Medulla oblongata (tissue), 1 donor: Measurements from ENCODE around the gene MLLT10.
"Not testable (repeated sequence)": the region's sequence is repeated elsewhere in the genome, so short reads cannot be mapped to it uniquely, and the experiment has no call there.

Experiments used
- DNase-seq: peaks from one replicate; pipeline ENCODE4 v3.0.0-alpha.2; 2015; ENCODE audit errors: extremely low spot score

MLLT10 gene

GRCh38 chr10:21700474-21700873 is 166.4 kb downstream of the MLLT10 start:
- no peak for DNase-seq

- DNase-seq, result no peak
Observed at GRCh38 chr10:21702633-21703111, 168.6 kb downstream of the MLLT10 start.

DNA sequence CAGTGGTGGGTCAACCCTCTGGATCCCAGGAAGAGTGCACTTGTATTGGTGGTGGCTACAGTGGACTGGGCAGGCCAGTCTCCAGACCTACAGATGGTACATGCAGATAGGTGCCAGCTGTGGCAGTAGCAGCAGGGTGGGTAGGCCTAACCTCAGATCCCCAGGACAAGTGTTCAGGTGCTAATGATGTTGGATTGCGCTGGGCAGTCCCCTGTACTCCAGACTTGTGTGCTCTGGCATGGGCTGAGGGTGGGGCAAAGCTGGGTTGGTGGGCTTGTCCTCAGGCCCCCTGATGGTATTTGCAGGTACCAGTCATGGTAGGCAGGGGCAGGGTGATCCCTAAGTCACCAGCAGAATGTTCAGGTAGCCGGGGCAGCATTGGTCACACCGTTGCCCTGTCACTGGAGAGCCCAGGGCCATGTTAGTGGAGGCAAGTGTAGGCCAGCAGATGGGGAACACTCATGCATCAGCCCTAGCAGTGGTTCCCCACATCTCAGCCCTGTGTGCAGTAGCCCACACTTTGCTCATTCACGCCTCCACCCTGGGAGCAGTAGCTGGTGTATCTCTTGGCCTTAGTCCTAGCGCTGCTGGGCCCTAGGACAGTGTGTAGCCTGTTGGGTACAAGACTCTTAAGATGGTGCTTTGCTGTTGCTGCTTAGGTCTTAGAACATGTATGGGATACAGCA is 171.3 kb downstream of the MLLT10 start:
- DNase-seq, result no peak

- no peak for DNase-seq
Observed at GRCh38 chr10:21705828-21706176, 171.8 kb downstream of the MLLT10 start.

DNA sequence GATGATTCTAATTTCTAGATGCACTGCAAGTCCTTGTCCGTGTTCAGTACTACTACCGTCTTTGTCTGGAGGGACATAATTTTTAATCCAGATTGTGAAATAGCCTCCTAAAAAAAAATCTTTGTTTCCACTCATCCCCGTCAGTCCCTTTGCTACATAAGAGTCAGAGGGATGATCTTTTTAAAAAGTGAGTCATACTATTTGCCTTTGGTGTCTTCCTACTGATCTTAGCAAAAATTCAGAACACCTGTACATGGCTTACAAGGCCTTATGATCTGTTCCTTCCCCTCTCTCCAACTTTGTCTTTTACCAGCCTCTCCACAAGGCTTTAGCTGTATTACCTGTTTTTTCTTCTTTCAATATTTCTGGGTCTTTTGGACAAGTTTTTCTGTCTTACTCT is 173.5 kb downstream of the MLLT10 start:
- DNase-seq, result no peak

DNA sequence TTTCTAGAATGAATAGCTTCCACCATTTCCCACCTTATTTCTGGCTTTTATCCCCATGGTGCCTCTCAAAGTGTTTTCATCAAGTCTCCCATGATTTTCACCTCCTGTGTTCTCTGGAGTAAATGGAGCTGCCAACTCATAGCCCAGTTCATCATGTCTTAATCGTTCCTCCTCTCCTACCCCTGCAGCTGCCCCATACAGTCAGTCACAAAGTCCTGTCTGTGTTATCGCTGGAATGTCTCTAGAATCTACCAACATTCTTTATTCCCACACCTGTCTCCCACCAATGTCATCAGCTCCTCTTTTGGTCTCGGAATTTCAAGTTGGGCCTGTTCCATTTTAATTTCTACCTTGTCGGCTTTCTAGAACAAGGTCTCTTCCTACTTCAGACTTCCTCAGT is 178.9 kb downstream of the MLLT10 start:
- no peak for DNase-seq

DNA sequence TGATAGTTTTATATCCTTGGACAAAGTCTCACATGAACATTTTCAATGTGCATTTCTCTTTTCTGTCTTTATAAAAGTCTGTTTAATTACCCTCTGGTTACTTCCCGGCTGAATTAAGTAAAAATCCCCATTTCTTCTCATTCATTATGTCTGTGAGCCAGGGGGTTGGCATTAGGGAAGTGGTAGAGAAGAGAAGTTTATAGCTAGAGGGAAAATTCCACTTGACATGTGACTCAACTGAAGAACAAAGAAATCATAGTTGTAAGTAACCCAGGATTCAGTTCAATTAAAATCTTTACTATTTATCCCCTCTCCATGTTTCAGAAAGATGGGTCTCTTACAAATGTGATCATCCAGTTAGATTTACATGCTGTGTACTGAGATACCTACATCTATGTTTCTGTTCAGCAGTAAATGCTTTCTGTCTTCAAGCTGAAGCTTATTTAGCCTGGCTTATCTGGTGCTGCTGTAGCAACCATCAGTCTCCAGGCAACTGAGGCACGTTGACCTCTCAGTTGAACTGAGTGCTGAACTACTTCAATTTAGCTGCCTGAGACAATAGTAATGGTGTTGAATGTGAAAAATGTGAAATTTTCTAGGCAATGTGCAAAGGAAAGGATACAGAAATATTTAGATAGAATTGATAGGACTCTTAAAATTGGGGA is 181.6 kb downstream of the MLLT10 start:
- peak; percentile 24 for DNase-seq

DNA sequence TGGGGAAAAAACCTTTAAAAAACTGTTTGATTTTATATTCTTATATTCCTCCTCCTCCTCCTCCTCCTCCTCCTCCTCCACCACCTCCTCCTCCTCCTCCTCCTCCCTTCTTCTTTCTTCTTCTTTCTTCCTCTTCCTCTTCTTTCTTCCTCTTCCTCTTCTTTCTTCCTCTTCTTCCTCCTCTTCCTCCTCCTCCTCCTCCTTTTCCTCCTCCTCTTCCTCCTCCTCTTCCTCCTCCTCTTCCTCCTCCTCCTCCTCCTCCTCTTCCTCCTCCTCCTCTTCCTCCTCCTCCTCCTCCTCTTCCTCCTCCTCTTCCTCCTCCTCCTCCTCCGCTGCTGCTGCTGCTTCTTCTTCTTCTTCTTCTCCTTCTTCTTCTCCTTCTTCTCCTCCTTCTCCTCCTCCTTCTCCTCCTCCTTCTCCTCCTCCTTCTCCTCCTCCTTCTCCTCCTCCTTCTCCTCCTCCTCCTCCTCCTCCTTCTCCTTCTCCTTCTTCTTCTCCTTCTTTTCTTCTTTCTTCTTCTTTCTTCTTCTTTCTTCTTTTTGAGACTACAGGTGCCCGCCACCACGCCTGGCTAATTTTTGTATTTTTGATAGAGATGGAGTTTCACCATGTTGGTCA is 183.5 kb downstream of the MLLT10 start:
- DNase-seq, result not testable (repeated sequence)

DNA sequence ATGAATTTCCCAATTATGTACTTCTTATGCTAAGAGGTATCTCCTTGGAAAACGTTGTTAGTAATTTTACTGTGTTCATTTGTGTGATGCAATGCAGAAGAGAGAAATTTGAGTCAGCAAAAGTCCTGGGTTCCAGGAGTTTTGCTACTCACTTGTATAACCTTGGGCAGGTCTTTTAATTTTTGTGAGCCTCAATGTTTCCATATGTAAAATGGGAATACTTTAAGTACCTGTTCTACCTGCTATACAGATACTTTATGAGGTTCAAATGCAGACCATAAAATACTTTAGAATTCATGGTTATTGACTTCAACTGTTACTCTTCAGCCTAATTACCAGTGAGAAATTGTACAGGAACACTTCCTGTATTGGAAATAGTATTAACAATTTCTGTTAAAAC is 185.5 kb downstream of the MLLT10 start:
- DNase-seq, result no peak

DNA sequence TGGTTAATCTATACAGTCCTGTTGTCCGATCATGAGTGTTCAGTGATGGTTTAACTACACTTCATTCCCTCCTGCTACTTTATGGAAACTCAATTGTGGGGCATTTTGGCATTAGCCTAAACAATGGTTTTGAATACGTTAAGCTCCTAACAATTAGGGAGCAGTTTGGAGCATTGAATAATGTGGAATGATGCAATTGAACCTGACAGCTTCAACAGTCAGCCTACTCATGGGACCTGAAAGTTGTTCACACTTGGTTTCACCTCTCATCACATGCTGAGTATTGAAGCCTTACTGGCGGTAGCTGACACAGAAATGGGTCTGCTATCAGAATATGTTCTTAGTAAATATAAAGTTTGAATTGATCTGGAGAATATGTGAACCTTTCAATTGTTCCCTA is 186.1 kb downstream of the MLLT10 start:
- DNase-seq, result no peak

DNA sequence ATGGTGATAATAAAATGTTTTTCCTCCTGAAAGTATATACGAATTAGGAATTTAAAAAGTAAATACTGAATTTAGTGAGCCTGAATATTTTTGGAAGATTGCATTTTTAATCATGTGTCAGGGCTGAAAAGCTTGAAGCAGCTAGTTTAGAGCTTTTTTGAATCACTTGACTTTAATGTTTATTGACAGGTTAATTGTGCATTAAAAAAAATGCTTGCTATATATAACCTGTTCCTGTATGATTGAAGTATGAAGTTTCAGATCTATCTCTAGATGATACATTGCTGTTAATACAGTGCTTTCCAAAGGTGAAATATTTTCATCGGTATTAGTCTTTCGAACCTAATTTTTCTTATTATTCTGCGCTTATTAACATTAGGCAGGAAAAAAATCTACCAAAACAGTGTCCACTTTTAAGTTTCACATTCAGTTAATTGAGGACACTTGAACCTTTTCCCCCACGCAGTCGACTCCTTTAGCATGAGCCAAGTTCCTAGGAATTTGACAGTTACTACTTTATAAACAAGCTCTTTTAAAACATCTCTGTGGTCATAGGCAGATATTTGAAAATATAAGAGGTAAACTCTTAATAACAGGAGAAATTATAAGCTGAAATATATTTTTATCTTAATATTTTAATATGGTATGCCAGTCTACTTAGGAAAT is 187.1 kb downstream of the MLLT10 start:
- DNase-seq, result no peak

- no peak for DNase-seq
Observed at GRCh38 chr10:21722209-21722608, 188.2 kb downstream of the MLLT10 start.

- DNase-seq, result no peak
Observed at GRCh38 chr10:21724020-21724589, 190.1 kb downstream of the MLLT10 start.

DNA sequence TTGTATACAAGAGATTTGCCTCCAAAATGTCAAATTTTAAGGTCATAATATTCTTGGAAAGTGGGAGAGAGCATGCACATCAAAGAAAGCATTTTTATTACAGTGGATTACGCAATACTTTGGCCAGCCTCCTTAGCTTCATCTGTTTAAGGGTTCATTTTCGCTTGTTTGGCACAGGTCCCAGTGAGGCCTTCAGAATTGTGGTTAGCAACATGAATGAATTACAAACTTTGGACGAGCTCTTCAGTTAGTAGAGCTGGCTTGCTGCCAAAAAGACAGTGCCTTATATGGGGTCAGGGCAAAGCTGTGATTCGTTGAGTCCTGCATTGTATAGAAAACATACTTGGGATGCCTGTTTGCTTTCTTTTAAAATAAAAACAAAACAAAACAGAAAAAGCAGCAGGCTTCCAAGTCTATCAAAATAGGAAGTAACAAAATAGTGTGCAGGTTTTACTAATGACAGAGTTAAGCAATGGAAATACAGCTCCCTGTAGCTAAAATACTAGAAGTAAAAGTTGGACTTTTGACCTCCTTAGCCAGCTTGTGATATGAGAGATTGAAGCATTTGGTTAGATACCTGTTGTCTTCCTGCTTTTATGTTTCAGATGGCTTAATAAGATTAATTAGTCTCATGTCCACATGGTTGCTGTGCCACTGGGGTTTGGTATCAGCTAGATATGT is 190.8 kb downstream of the MLLT10 start:
- peak; percentile 97 for DNase-seq

DNA sequence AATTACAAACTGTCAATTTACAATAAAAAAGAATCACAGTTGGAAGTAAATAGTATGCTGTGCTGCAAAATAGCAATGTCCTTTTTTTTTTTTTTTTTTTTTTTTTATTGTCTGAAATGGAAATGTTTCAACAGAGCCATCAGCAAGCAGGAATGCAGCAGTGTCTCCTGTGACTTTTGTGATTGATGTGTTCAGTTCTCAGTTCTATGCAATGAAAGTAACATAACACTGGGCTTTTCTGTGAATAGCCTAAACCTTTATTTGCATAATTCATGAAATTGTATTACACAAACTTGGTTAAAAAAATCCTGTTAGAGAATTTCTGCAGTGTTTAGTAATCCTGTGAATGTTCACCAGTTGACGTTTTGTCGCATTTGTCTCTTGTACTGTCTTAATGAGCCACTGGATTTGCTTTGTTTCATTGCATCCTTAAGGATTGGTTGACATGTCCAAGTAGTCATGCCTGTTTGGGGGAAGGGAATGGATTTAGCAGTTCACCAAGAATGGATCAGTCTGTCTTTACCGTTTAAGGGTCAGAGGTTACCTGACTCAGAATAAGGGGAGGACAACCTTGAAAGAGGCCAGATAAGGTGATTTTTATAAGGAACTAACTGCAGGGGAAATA is 192.7 kb downstream of the MLLT10 start:
- DNase-seq, result no peak

DNA sequence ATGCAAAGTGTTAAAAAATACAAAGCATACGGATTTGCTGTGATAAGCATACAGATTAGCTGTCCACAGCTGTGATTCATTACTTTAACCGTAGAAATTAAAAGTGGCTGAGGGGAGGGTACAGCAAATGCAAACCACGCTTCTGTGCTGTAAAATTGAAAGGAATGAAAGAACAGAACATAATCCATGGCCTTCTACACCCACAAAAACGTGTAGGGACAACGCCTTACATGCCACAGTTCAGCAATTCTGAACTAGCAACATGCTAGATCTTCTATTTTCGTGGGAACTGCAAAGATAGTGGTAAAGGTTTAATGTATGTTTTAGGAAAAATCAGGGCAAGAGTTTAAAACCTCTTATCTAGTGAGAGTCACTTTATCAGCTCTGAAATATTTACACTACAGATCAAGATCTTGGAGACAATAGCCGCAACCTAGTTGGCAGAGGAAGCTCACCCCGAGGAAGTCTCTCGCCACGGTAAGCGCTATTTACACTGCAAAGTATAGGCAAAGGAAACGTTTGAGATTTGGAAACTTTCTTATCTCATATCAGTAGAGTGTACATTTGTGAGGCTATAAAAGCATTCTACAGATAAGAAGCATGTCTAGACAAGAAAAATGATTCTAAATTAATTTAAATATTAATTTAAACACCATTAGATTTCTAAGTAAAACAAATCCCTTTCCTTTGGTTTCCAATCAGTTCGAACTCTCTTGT is 193.6 kb downstream of the MLLT10 start:
- no peak for DNase-seq

GRCh38 chr10:21728618-21729017 is 194.6 kb downstream of the MLLT10 start:
- DNase-seq, result no peak

DNA sequence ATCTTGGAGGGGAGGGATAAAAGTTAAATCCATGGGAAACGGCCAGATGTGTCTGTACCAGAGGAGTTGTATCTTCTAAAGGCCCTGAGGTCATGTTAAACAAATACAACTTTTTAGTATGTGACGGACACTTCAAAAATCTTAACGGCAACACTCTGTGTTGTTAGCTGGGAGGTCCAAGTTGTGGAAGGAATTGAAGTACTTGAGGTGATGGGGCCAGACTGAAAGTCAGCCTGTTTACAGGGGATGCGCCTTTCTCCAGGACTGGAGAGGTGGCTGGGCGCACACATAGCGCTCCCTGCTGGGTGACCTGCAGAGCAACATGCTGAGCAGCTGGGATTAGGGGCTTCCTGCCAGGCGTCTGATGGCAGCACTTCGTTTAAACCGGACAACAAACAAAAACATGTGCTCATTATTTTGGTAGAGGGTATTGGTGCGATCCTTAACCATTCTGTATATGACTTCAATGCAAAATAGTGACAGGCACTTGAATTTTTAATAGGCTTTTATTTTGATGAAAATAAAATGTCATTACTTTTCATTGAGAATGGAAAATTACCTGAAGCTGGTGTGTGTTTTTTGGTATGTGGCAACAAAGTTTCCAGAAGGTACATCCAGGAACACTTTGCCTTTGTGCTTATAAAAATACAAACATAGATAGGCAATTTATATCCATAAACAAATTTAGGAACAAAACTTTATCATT is 198.2 kb downstream of the MLLT10 start:
- peak; percentile 85 for DNase-seq

DNA sequence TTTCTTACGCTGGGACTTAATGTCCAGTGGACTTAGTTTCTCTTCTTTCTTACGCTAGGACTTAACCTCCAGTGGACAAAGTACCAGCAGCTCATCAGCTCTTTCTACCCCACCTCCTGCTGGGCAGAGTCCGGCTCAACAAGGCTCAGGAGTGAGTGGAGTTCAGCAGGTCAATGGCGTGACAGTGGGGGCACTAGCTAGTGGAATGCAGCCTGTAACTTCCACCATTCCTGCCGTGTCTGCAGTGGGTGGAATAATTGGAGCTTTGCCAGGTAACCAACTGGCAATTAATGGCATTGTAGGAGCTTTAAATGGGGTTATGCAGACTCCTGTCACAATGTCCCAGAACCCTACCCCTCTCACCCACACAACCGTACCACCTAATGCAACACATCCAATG is 199.7 kb downstream of the MLLT10 start:
- no peak for DNase-seq

DNA sequence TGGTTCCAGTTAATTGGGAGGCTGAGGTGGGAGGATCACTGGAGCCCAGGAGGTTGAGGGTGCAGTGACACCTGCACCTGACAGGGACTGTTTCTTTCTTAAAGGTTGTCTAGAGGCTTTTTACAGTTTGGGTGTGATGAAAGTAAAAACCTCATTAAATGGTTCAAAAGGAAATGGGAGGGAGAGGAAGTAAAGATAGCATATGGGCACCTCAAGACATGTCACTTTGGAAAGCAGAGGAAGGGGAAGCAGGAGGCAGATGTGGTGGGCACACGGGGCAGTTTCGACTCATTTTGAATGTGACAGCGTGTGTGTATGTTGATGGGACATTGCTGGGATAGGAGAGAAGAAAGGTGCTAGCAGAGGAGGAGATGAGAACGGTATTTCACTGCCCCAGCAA is 203.1 kb downstream of the MLLT10 start:
- DNase-seq, result no peak
